GM18508 (cell line): ENCODE results near the gene CTPS1.
A peak's percentile ranks its signal among the peaks of the same experiment; 100 is the strongest.

ENCODE experiments used
- ATAC-seq: cut with Tn5 transposase; IDR thresholded peaks from one replicate; pipeline ENCODE4 v1.9.1; 2021; ENCODE audit warnings: moderate number of reproducible peaks; ENCODE audit not compliant: insufficient read depth, unreplicated experiment

Gene CTPS1

DNA sequence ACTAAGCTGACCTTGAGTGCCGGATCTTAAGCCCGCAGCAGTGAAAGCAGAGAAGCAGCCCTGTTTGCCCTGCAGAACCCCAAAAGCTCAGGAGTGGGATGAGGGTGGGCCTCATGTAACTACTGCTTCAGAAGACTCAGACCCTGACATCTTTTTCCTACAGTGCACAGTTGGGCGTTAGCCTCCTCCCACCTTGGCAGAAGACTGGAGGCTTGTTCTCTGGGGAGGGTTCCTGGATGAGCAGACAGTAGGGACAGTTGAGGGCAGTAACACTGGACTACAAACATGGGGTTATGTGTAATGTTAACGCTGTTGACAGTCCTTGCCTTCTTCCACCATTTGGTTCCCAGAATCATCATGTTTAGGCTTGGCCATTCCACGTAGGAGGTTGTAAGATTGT lies 9.6 kb downstream of the CTPS1 start:
- ATAC-seq = no peak

DNA sequence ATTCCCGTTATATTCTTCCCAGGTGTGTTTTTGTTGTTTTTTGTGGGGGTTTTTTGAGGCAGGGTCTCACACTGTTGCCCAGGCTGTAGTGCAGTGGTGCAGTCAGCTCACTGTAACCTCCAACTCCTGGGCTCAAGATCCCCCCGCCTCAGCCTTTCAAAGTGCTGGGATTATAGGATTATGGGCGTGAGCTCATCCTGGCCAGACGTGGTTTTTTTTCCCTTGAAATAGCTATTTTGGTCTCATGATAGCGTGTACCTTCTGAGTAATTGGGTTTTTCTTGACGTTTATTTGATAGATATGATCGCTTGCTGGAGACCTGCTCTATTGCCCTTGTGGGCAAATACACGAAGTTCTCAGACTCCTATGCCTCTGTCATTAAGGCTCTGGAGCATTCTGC lies 17.6 kb downstream of the CTPS1 start:
- no peak for ATAC-seq

DNA sequence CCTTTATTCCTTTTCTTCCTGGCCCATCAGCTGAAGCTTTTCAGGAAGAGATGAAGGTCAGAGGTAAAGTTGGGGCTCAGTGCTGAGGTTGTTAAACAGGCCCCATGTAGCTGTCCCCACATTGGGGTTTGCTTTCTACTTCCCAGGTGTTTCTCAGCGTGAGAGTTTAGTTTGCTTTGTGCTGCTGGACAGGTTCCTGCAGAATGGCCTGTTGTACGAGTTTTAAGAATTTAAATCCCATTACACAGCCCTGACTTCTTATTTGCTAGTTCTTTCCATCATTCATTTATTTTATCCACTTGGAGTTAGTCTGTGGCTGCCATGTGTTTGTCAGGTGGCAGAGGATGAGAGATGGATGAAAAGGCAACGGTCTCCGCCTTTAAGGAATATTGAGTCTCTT lies 19.2 kb downstream of the CTPS1 start:
- no peak for ATAC-seq

- no peak for ATAC-seq
Measured at GRCh38 chr1:41003127-41003639, 23.7 kb downstream of the CTPS1 start.

DNA sequence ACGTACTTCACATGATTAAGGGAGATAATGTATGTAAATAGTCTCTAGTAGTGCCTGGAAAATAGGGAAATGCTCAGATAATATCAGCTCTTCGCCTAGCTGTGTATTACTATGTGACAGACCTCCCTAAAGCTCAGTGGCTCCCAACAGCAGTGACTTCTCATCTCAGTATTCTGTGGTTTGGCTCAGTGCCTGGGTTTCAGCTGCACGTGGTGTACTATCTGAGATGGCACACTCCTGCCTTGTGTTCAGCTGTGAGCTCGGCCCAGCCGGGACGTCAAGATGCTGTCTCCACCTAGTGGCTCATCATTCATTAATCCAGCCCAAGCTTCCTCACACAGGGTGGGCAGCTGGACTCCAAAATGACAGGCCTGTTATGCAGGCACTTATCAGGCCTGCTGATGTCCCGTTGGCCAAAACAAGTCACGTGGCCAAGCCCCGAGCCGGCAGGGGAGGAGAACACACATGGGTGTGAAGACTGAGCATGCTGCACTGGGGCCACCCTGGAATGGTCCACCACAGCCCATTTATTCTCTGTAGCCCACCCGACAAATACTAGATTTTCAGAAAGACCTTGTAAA lies 24.2 kb downstream of the CTPS1 start:
- peak; percentile 76 for ATAC-seq

DNA sequence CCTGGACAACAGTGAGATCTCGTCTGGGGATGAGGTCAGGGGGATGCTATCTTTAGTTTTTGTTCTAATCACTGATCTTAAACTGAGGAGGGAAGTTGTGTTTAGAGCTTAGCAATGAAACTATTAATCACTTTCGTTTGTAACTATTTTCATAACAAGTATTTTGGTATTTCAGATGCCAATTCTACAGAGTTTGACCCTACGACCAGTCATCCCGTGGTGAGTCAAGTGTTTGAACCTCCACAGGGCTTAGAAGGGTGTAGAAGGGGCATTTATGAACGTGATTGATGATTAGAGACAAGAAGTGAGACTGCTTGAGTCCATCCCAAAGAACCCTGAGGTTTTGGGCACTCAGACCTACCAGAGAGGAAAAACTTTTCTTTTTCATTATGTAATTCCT lies 26.4 kb downstream of the CTPS1 start:
- ATAC-seq = no peak

- no peak for ATAC-seq
Measured at GRCh38 chr1:41006942-41007865, 27.7 kb downstream of the CTPS1 start.

GRCh38 chr1:41009466-41009865 lies 30.0 kb downstream of the CTPS1 start:
- no peak for ATAC-seq

GRCh38 chr1:41010345-41010744 lies 30.8 kb downstream of the CTPS1 start:
- ATAC-seq = no peak

GRCh38 chr1:41013024-41013423 lies 33.5 kb downstream of the CTPS1 start:
- no peak for ATAC-seq

DNA sequence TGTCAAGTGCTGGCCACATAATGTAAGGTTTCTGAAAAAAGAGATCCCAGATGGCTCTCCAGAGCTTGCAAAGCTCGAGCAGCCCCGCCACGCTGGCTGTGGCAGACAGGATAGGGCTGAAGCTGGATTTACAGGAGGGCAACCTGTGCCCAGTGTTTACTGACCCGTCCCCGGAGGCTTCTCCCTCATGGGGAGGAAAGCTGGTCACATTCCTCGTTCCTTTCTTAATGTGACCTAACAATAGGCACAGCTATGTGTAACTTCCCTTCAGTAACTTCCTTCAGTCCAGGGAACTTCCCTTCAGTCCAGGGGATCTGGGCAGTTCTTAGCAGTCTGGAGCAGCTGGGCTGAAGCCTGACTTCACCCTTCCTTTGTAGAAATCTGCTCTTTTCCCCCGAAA lies 34.3 kb downstream of the CTPS1 start:
- ATAC-seq = no peak

DNA sequence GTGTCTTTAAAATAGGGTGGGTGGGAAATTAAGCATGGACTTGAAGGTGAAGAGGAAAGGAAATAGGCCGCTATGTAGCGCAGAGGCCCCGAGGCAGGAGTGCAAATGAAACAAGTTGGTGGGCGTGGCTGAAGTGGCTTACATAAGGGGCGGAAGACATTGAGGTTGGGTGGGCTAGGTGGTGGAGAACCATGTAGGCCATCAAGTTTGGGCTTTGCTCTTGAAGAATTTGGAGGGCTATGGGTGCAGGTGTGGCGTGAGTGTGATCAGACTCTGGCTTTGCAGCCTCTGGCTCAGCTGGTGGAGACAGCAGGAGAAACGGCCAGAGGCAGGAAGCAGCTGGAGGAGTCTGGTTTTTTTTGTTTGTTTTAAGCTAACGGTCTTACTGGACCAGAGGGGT lies 35.4 kb downstream of the CTPS1 start:
- ATAC-seq = no peak

DNA sequence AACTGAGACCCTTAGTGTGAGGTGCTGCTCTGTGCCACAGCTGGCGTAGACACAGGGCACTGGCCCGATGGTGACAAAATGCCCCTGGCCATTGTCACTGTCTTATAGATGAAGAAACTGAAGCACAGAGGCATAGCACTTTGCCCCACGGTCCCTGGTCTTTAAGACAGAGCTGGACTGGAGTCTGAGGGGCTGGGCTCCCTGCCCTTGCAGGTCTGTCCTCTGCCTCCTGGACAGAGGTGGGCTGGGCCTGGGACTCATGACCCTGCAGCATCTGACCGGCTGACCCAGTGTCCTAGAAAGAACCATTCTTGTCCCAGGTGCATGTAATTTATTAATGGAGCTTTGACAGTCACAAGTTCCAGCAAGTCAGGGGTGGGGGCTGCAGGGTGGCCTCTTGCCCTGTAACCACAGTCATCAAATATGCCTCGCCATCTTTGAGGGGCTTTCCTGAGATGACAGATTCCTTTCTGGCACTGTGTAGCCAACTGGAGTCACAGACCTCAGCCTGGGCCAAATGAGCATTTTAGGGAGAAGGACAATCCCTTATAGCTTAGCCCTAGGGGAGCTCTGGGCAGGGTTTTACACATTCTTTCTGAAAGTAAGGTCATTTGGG lies 35.9 kb downstream of the CTPS1 start:
- no peak for ATAC-seq

DNA sequence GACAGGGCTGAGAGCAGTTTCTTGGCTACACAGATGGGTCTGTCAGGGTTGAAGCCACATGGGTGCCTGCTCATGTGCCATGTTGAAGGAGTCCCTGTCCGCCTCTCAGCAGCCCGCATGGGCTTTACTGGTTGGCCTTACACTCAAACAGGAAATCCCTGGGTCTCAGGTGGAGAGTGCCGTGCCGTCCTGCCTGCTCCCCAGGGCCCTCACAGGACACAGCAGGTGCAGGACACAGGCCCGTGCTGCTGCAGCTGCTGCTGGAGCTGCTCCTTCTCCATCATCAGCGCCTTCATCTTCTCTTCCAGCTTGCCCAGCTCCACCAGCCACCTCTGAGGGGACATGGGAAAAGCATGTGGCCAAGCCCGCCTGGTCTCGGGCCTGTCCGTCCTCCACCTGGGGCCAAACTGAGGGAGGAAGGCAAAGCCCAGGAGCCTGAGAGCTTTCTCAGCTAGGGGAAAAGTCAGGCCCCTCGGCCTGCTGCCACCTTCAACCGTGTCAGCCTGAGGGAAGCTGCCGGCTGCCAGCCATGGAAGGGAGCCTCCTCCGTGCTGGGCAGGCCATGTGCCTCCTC lies 36.5 kb downstream of the CTPS1 start:
- ATAC-seq = no peak

GRCh38 chr1:41017141-41018017 lies 37.9 kb downstream of the CTPS1 start:
- ATAC-seq = no peak

DNA sequence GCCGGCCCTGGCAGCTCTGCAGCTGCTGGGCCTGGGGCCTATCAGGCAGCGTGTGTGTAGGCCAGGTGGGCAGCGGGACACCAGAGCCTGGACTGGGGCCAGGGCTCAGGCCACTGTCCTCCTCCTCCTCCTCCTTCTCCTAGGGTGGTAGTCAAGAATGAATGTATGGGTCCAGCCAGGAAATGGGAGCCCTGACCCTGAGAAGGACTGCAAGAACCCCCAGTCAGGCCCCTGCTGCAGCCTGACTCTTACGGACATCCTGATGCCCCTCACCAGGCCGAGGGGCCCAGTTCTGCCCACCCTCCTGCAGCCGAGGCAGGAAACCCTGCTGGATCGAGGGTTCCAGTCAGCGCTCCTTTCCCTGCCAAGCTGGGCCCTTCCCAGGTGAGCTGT lies 38.5 kb downstream of the CTPS1 start:
- no peak for ATAC-seq

- no peak for ATAC-seq
Measured at GRCh38 chr1:41019353-41019745, 39.9 kb downstream of the CTPS1 start.

DNA sequence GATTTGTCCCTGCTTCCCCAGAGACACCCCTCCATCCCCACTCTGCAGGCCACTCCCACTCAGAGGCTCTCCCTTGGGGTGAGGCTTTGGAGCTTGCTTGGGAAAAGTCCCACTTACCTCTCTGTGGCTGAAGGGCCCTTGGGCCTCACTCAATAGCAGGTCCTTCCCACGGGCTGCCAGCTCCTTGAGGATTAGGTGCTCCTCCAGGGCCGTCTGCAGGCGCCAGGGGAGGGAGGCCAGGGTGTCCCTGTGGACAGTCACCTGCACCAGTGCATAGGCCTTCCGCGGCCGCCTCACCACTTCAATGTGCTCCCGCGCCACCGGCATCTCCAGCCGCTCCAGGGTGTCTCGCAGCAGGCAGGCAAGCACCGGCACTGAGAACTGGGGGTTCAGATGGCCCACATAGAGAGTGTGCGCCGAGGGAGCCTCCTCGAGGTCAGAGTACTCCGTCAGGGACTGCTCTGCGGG lies 40.6 kb downstream of the CTPS1 start:
- no peak for ATAC-seq

- no peak for ATAC-seq
Measured at GRCh38 chr1:41020654-41021053, 41.2 kb downstream of the CTPS1 start.
